GM23338 (cell line): ENCODE data around the gene LAYN. TPM values are rescaled to one million over a fixed set of nuclear protein-coding genes. Genes with fewer than 3 reads are reported as not detected.
A peak's percentile ranks its signal among the peaks of the same experiment; 100 is the strongest.

Source experiments
- ATAC-seq: fragments of 200-7000 bp; cut with Tn5 transposase; 3 replicates; pipeline ENCODE4 v1.9.1; 2020
- DNase-seq: peaks from one replicate; pipeline ENCODE4 v3.0.0-alpha.2; 2015; ENCODE audit warnings: low spot score
- H2AFZ ChIP-seq: fragments of 200-600 bp; sonication (generic); 2 replicates; pipeline ENCODE4 v1.8.0; 2016; ENCODE audit warnings: antibody characterized with exemption, mild to moderate bottlenecking, moderate library complexity
- H3F3A ChIP-seq: fragments of 200-600 bp; sonication (generic); replicated peaks from 2 replicates; pipeline ENCODE4 v1.8.0; 2017; ENCODE audit warnings: antibody characterized with exemption, mixed run types, low read depth
- H3K27ac ChIP-seq: fragments of 200-600 bp; sonication (generic); 2 replicates; pipeline ENCODE4 v1.6.1; 2016; ENCODE audit warnings: low read depth
- H3K27me3 ChIP-seq: fragments of 200-600 bp; sonication (generic); 2 replicates; pipeline ENCODE4 v1.8.0; 2016; ENCODE audit warnings: mild to moderate bottlenecking, mixed run types, moderate library complexity; ENCODE audit not compliant: insufficient read depth
- H3K36me3 ChIP-seq: fragments of 200-600 bp; sonication (generic); 2 replicates; pipeline ENCODE4 v1.8.0; 2016; ENCODE audit warnings: mild to moderate bottlenecking; ENCODE audit not compliant: insufficient read depth
- H3K4me1 ChIP-seq: fragments of 200-600 bp; sonication (generic); 2 replicates; pipeline ENCODE4 v1.8.0; 2016; ENCODE audit warnings: mild to moderate bottlenecking, moderate library complexity; ENCODE audit not compliant: insufficient read depth
- H3K4me2 ChIP-seq: fragments of 200-600 bp; sonication (generic); 2 replicates; pipeline ENCODE4 v1.7.1; 2017; ENCODE audit warnings: mixed run types
- H3K4me3 ChIP-seq: fragments of 200-600 bp; sonication (generic); 2 replicates; pipeline ENCODE4 v1.6.1; 2016; ENCODE audit warnings: mixed run types
- H3K79me2 ChIP-seq: fragments of 200-600 bp; sonication (generic); replicated peaks from 2 replicates; pipeline ENCODE4 v1.8.0; 2017; ENCODE audit warnings: mild to moderate bottlenecking; ENCODE audit not compliant: insufficient read depth
- H3K9me2 ChIP-seq: fragments of 200-600 bp; sonication (generic); 2 replicates; pipeline ENCODE4 v1.8.0; 2017; ENCODE audit not compliant: insufficient read depth
- H4K20me1 ChIP-seq: fragments of 200-600 bp; sonication (generic); replicated peaks from 2 replicates; pipeline ENCODE4 v1.8.0; 2017; ENCODE audit warnings: mild to moderate bottlenecking; ENCODE audit not compliant: insufficient read depth
- H3K27ac Mint-ChIP-seq: 2 replicates; pipeline ENCODE4 v1.8.0; 2020; ENCODE audit warnings: inconsistent platforms, mild to moderate bottlenecking, moderate library complexity, mixed read lengths
- H3K27me3 Mint-ChIP-seq: 3 replicates; pipeline ENCODE4 v1.8.0; 2022; ENCODE audit warnings: low read depth, mild to moderate bottlenecking, moderate library complexity, mixed read lengths, inconsistent platforms; ENCODE audit not compliant: insufficient read depth, poor library complexity
- H3K36me3 Mint-ChIP-seq: 3 replicates; pipeline ENCODE4 v1.8.0; 2021; ENCODE audit warnings: low read depth, mild to moderate bottlenecking, inconsistent platforms, moderate library complexity, mixed read lengths
- H3K4me1 Mint-ChIP-seq: 3 replicates; pipeline ENCODE4 v1.8.0; 2020; ENCODE audit warnings: mild to moderate bottlenecking, inconsistent platforms, mixed read lengths
- H3K4me3 Mint-ChIP-seq: 3 replicates; pipeline ENCODE4 v1.8.0; 2021; ENCODE audit warnings: moderate library complexity, mild to moderate bottlenecking, inconsistent platforms, mixed read lengths
- H3K9me3 Mint-ChIP-seq: 3 replicates; pipeline ENCODE4 v1.8.0; 2020; ENCODE audit warnings: moderate library complexity, mild to moderate bottlenecking, inconsistent platforms, mixed read lengths
- CREB1 ChIP-seq: fragments of 250-450 bp; sonication (Bioruptor Pico); IDR thresholded peaks from 2 replicates; pipeline ENCODE4 v1.5.0; 2020; ENCODE audit warnings: low read depth, mild to moderate bottlenecking, moderate library complexity
- ETS1 ChIP-seq: IDR thresholded peaks from 2 replicates; pipeline ENCODE4 v1.6.1; 2016; ENCODE audit warnings: antibody characterized with exemption
- EZH2 ChIP-seq: fragments of 200-600 bp; sonication (generic); IDR thresholded peaks from one replicate; pipeline ENCODE4 v1.8.0; 2017; ENCODE audit warnings: antibody characterized with exemption, mild to moderate bottlenecking, low read depth; ENCODE audit not compliant: unreplicated experiment
- JUNB ChIP-seq: IDR thresholded peaks from one replicate; pipeline ENCODE4 v1.6.1; 2016; ENCODE audit warnings: antibody characterized with exemption; ENCODE audit not compliant: unreplicated experiment
- POLR2AphosphoS5 ChIP-seq: IDR thresholded peaks from 2 replicates; pipeline ENCODE4 v1.6.1; 2016; ENCODE audit warnings: antibody characterized with exemption, low read depth
- STAT1 ChIP-seq: IDR thresholded peaks from one replicate; pipeline ENCODE4 v1.6.1; 2016; ENCODE audit warnings: antibody characterized with exemption; ENCODE audit not compliant: unreplicated experiment
- ZNF114 ChIP-seq: fragments of 250-450 bp; sonication (Bioruptor Pico); IDR thresholded peaks from 2 replicates; pipeline ENCODE4 v1.5.0; 2020; ENCODE audit warnings: mild to moderate bottlenecking, moderate library complexity
- ZNF331 ChIP-seq: fragments of 250-450 bp; sonication (Bioruptor Pico); IDR thresholded peaks from 2 replicates; pipeline ENCODE4 v1.5.0; 2020; ENCODE audit warnings: low read depth, mild to moderate bottlenecking, moderate library complexity
- ZNF462 ChIP-seq: fragments of 250-450 bp; sonication (Bioruptor Pico); IDR thresholded peaks from 2 replicates; pipeline ENCODE4 v1.5.0; 2020; ENCODE audit warnings: mild to moderate bottlenecking, moderate library complexity
- polyA plus RNA-seq: library from polyadenylated mRNA; unstranded; fragments of >200 nt; fragmentation: Nextera tagmentation; extraction: Ambion mirVana; gene quantifications from 2 replicates; pipeline ENCODE4 v1.2.1, GENCODE V29; 2016
- total RNA-seq: library from RNA; depleted of rRNA; stranded (reverse); fragments of >200 nt; shearing (Covaris generic); gene quantifications from 2 replicates; pipeline ENCODE4 v1.2.3, GENCODE V29; 2014

The LAYN gene
- total and polyA plus RNA-seq, 2 experiments from 2014 or later, result 6.8 to 7.9 TPM

GRCh38 chr11:111539426-111540113, 950 bp upstream of the LAYN start (continued):
- TF ChIP-seq ETS1 (no peak), ZNF114 (no peak), STAT1 (no peak), CREB1 (no peak), JUNB (no peak), POLR2AphosphoS5 (no peak), EZH2 (no peak)

- H3K4me1 ChIP-seq, result peaks cover 20% of the 10 kb centered on the region
- Mint-ChIP-seq H3K4me3 (peak overlapping the region; percentile 77), H3K27me3 (peaks cover 50% of the 10 kb centered on the region), H3K36me3 (no peaks in the 10 kb centered on the region; the same call in 1 of the 3 replicates), H3K27ac (no peak overlapping the region), H3K4me1 (peaks cover 25% of the 10 kb centered on the region; the same call in 2 of the 3 replicates), H3K9me3 (no peaks in the 10 kb centered on the region; the same call in 2 of the 3 replicates)
- no peak for TF ChIP-seq ZNF331 (CRISPR knock-in tag)
- peak overlapping the region; percentile 100 for H2AFZ ChIP-seq
- no peak for DNase-seq
- H3K4me2 ChIP-seq, result peak overlapping the region; percentile 95
- H3K4me3 ChIP-seq, result peak overlapping the region; percentile 89
- H3K9me2 ChIP-seq, result no peaks in the 10 kb centered on the region; the same call in 1 of the 2 replicates
- no peaks in the 10 kb centered on the region for H4K20me1 ChIP-seq
- H3K79me2 ChIP-seq, result no peaks in the 10 kb centered on the region
- H3K27ac ChIP-seq, result no peak overlapping the region
- H3K27me3 ChIP-seq, result peaks cover 59% of the 10 kb centered on the region
- no peaks in the 10 kb centered on the region for H3F3A ChIP-seq
- no peaks in the 10 kb centered on the region for H3K36me3 ChIP-seq
- ATAC-seq, result peak; percentile 31; the same call in 2 of the 3 replicates
Measured at GRCh38 chr11:111540937-111541253, 375 bp downstream of the LAYN start.

GRCh38 chr11:111541254-111542061, 938 bp downstream of the LAYN start:
- Mint-ChIP-seq H3K9me3 (no peaks in the 10 kb centered on the region; the same call in 2 of the 3 replicates), H3K4me3 (peak overlapping the region; percentile 77), H3K36me3 (no peaks in the 10 kb centered on the region; the same call in 1 of the 3 replicates), H3K4me1 (peaks cover 25% of the 10 kb centered on the region; the same call in 2 of the 3 replicates), H3K27ac (no peak overlapping the region), H3K27me3 (peaks cover 50% of the 10 kb centered on the region)
- Histone ChIP-seq H3F3A (no peaks in the 10 kb centered on the region), H3K4me2 (peak overlapping the region; percentile 95), H3K4me1 (peaks cover 20% of the 10 kb centered on the region), H3K27ac (no peak overlapping the region), H3K9me2 (no peaks in the 10 kb centered on the region; the same call in 1 of the 2 replicates), H3K27me3 (peaks cover 59% of the 10 kb centered on the region), H3K36me3 (no peaks in the 10 kb centered on the region), H3K4me3 (peak overlapping the region; percentile 89), H2AFZ (peak overlapping the region; percentile 100), H3K79me2 (no peaks in the 10 kb centered on the region), H4K20me1 (no peaks in the 10 kb centered on the region)
- DNase-seq (peak; percentile 78), ATAC-seq (peak; percentile 65)
- peak; percentile 48 for TF ChIP-seq EZH2
- TF ChIP-seq ZNF462 (CRISPR knock-in tag), result no peak
